K562 (cell line): ENCODE measurements around the gene KIF14. TPM values are rescaled to one million over a fixed set of nuclear protein-coding genes. Genes with fewer than 3 reads are reported as not detected.

Experiments used
- CBFB ChIP-seq: sonication (generic); formaldehyde crosslinking; IDR thresholded peaks from 2 replicates; pipeline ENCODE4 v1.4.0; 2020; ENCODE audit warnings: mild to moderate bottlenecking, missing genetic modification reagents
- FOXK2 ChIP-seq, 2 experiments: fragments of 450-650 bp; IDR thresholded peaks in 1 of 2; conservative IDR thresholded peaks in 1 of 2; 2 replicates each; pipeline ENCODE4 v1.6.1; 2016; ENCODE audit warnings: low read depth in 2 of 2, mild to moderate bottlenecking in 1 of 2
- GATAD2A ChIP-seq: fragments of 450-650 bp; IDR thresholded peaks from 2 replicates; pipeline ENCODE4 v1.6.1; 2017
- HCFC1 ChIP-seq: IDR thresholded peaks from 2 replicates; pipeline ENCODE4 v1.6.1; 2012; ENCODE audit warnings: low read depth, low read length, improper control_type of control experiment
- ILK ChIP-seq: fragments of 450-650 bp; IDR thresholded peaks from 2 replicates; pipeline ENCODE4 v1.6.1; 2016; ENCODE audit warnings: missing genetic modification characterization, low read depth, mild to moderate bottlenecking, missing compliant biosample characterization, moderate library complexity, borderline replicate concordance
- IRF2 ChIP-seq: sonication (generic); formaldehyde crosslinking; IDR thresholded peaks from 2 replicates; pipeline ENCODE4 v1.8.1; 2022; ENCODE audit warnings: mild to moderate bottlenecking, missing genetic modification reagents
- MTA3 ChIP-seq: fragments of 450-650 bp; formaldehyde crosslinking; IDR thresholded peaks from 2 replicates; pipeline ENCODE4 v1.6.1; 2017; ENCODE audit warnings: mild to moderate bottlenecking, borderline replicate concordance
- NEUROD1 ChIP-seq: fragments of 150-350 bp; IDR thresholded peaks from 2 replicates; pipeline ENCODE4 v1.6.1; 2014; ENCODE audit warnings: borderline replicate concordance, low read length, low read depth; ENCODE audit not compliant: partially characterized antibody
- PTBP1 ChIP-seq: fragments of 200-400 bp; formaldehyde crosslinking; IDR thresholded peaks from 2 replicates; pipeline ENCODE4 v1.6.1; 2017; ENCODE audit warnings: low read depth, low read length
- RAD21 ChIP-seq, 2 experiments: fragments of 250-450 bp in 1 of 2; fragments of 450-650 bp in 1 of 2; sonication (Bioruptor Pico) in 1 of 2; formaldehyde crosslinking in 1 of 2; IDR thresholded peaks in 1 of 2; conservative IDR thresholded peaks in 1 of 2; 2 replicates each; pipeline versions ENCODE4 v1.4.0 to v1.8.0; 2020 to 2022; ENCODE audit warnings: mild to moderate bottlenecking in 2 of 2, moderate library complexity in 1 of 2
- RB1 ChIP-seq: fragments of 450-650 bp; IDR thresholded peaks from 2 replicates; pipeline ENCODE4 v1.6.1; 2017; ENCODE audit warnings: low read depth, mild to moderate bottlenecking
- RBM17 ChIP-seq: fragments of 200-400 bp; formaldehyde crosslinking; IDR thresholded peaks from 2 replicates; pipeline ENCODE4 v1.6.1; 2017; ENCODE audit warnings: low read depth, mild to moderate bottlenecking, low read length, borderline replicate concordance
- SMARCE1 ChIP-seq: fragments of 450-650 bp; IDR thresholded peaks from 2 replicates; pipeline ENCODE4 v1.7.1; 2016; ENCODE audit warnings: mild to moderate bottlenecking
- STAT5A ChIP-seq: IDR thresholded peaks from 2 replicates; pipeline ENCODE4 v1.6.1; 2012; ENCODE audit warnings: low read length, inconsistent platforms, borderline replicate concordance
- TARDBP ChIP-seq: fragments of 450-650 bp; IDR thresholded peaks from 2 replicates; pipeline ENCODE4 v1.6.1; 2016
- U2AF2 ChIP-seq: fragments of 200-400 bp; formaldehyde crosslinking; optimal IDR thresholded peaks from 2 replicates; pipeline ENCODE3; 2017; ENCODE audit warnings: low read depth, mild to moderate bottlenecking, low read length
- YY1 ChIP-seq, 3 experiments: IDR thresholded peaks; 2 replicates each; pipeline ENCODE4 v1.6.1; 2011; ENCODE audit warnings: low read length in 2 of 3, mild to moderate bottlenecking in 2 of 3, moderate library complexity in 2 of 3, borderline replicate concordance in 1 of 3, control low read depth in 1 of 3, low read depth in 1 of 3; ENCODE audit not compliant: insufficient read depth in 3 of 3, insufficient replicate concordance in 2 of 3, control insufficient read depth in 1 of 3, insufficient read length in 1 of 3; ENCODE audit errors: extremely low read depth in 1 of 3
- ZBTB12 ChIP-seq: fragments of 250-450 bp; sonication (Bioruptor Pico); IDR thresholded peaks from 2 replicates; pipeline ENCODE4 v1.4.0; 2020
- ZBTB9 ChIP-seq: fragments of 450-650 bp; formaldehyde crosslinking; IDR thresholded peaks from 2 replicates; pipeline ENCODE4 v1.4.0; 2020; ENCODE audit warnings: mild to moderate bottlenecking, moderate library complexity
- ZNF253 ChIP-seq: fragments of 250-450 bp; sonication (Bioruptor Pico); conservative IDR thresholded peaks from 2 replicates; pipeline ENCODE4 v1.6.1; 2021; ENCODE audit warnings: mild to moderate bottlenecking
- ZNF398 ChIP-seq: fragments of 250-450 bp; sonication (Bioruptor Pico); IDR thresholded peaks from 2 replicates; pipeline ENCODE4 v1.8.0; 2021; ENCODE audit warnings: moderate library complexity, mild to moderate bottlenecking, inconsistent platforms
- ZNF655 ChIP-seq: fragments of 250-450 bp; sonication (Bioruptor Pico); IDR thresholded peaks from 2 replicates; pipeline ENCODE4 v1.5.0; 2021
- ZNF668 ChIP-seq: fragments of 250-450 bp; sonication (Bioruptor Pico); IDR thresholded peaks from 2 replicates; pipeline ENCODE4 v1.8.0; 2022; ENCODE audit warnings: mild to moderate bottlenecking, inconsistent platforms
- ZNF766 ChIP-seq: fragments of 200-800 bp; sonication (Bioruptor generic); conservative IDR thresholded peaks from 2 replicates; pipeline ENCODE4 v1.6.1; 2016; ENCODE audit warnings: missing genetic modification characterization, missing compliant biosample characterization
- polyA plus RNA-seq, 8 experiments: library from polyadenylated mRNA; depleted of rRNA in 4 of 8; stranded (reverse) in 5 of 8; unstranded in 3 of 8; fragments of >200 nt; fragmentation: Nextera tagmentation in 2 of 8; fragmentation: Illumina TruSeq in 1 of 8; extraction: Ambion mirVana in 2 of 8; extraction: Trizol in 1 of 8; gene quantifications; 2 replicates each; pipeline versions ENCODE4 v1.2.1 to v1.2.3, GENCODE V29; 2011 to 2014; ENCODE audit warnings: inconsistent platforms in 1 of 8, missing spikeins in 1 of 8
- total RNA-seq, 7 experiments: library from RNA; depleted of rRNA in 6 of 7; stranded (reverse); fragments of >200 nt in 6 of 7; fragmentation: Illumina TruSeq in 2 of 7; extraction: Trizol in 2 of 7; gene quantifications; 2 replicates each; pipeline versions ENCODE4 v1.2.1 to v1.2.3, GENCODE V29; 2011 to 2021; ENCODE audit warnings: low replicate concordance in 1 of 7

KIF14 gene
- total and polyA plus RNA-seq, 9 of the 15 experiments (the other 6 are each of a cell fraction or from before 2014, with no cell fraction given) = 11.5 to 47.4 (median 29.0) TPM

- TF ChIP-seq ZNF398 (no peak), ZNF253 (CRISPR knock-in tag) (no peak), ILK (no peak), IRF2 (CRISPR knock-in tag) (no peak), MTA3 (peak; percentile 57; the same call in 1 of the 2 replicates), RAD21 (CRISPR knock-in tag; conservative IDR thresholded peaks at IDR 0.05 in 1 of 2, IDR thresholded peaks at IDR 0.05 in 1 of 2) (no peak), FOXK2 (conservative IDR thresholded peaks at IDR 0.05 in 1 of 2, IDR thresholded peaks at IDR 0.05 in 1 of 2; ENCODE audit: low read depth in 2 of 2) (peak; percentile 55 to 79), YY1 (IDR thresholded peaks at IDR 0.05; ENCODE audit: borderline replicate concordance in 1 of 3, control insufficient read depth in 1 of 3, extremely low read depth in 1 of 3, insufficient read depth in 3 of 3, insufficient read length in 1 of 3, insufficient replicate concordance in 2 of 3, low read depth in 1 of 3, low read length in 2 of 3) (peak in 1 of 3 experiments; percentile 53), SMARCE1 (peak; percentile 11; the same call in 1 of the 2 replicates), HCFC1 (no peak), ZBTB12 (CRISPR knock-in tag) (no peak), RB1 (no peak), ZNF655 (CRISPR knock-in tag) (no peak), ZBTB9 (no peak), STAT5A (no peak), RBM17 (no peak), PTBP1 (no peak), TARDBP (no peak), ZNF766 (CRISPR knock-in tag) (no peak), GATAD2A (no peak), ZNF668 (no peak), CBFB (CRISPR knock-in tag) (no peak), NEUROD1 (no peak), U2AF2 (no peak)
Measured at GRCh38 chr1:200640963-200641401, 20.4 kb upstream of the KIF14 start (continued).
